Mesothelial cell of epicardium (in vitro differentiated cells): Measurements from ENCODE around the gene LMBRD2. TPM values are rescaled to one million over a fixed set of nuclear protein-coding genes. Genes with fewer than 3 reads are reported as not detected.

Experiments
- DNase-seq, 2 experiments: peaks; one replicate each; pipeline ENCODE4 v3.0.0; 2021; ENCODE audit warnings: low spot score in 2 of 2; ENCODE audit not compliant: unreplicated experiment in 2 of 2
- H3K27ac Mint-ChIP-seq: 2 replicates; pipeline ENCODE4 v1.8.0; 2021; ENCODE audit warnings: mixed read lengths
- H3K27me3 Mint-ChIP-seq: 2 replicates; pipeline ENCODE4 v1.8.0; 2021; ENCODE audit warnings: low read depth, mixed read lengths
- H3K36me3 Mint-ChIP-seq: 2 replicates; pipeline ENCODE4 v1.8.0; 2021; ENCODE audit warnings: mixed read lengths
- H3K4me1 Mint-ChIP-seq: 2 replicates; pipeline ENCODE4 v1.8.0; 2021; ENCODE audit warnings: mixed read lengths
- H3K4me3 Mint-ChIP-seq: 2 replicates; pipeline ENCODE4 v1.8.0; 2021; ENCODE audit warnings: mild to moderate bottlenecking, moderate library complexity, mixed read lengths
- H3K9me3 Mint-ChIP-seq: 2 replicates; pipeline ENCODE4 v1.8.0; 2021; ENCODE audit warnings: mixed read lengths
- CTCF ChIP-seq: fragments of 200-600 bp; sonication (generic); IDR thresholded peaks from one replicate; pipeline ENCODE4 v1.5.0; 2021; ENCODE audit warnings: antibody characterized with exemption; ENCODE audit not compliant: unreplicated experiment
- total RNA-seq: library from RNA; stranded (reverse); gene quantifications from 3 replicates; pipeline ENCODE4 v1.2.1, GENCODE V29; 2021

Gene LMBRD2
- total RNA-seq, 1 donor from 2014 or later = 7.9 TPM

- no peak for TF ChIP-seq CTCF
- Mint-ChIP-seq H3K27ac (no peak overlapping the region), H3K4me1 (no peaks in the 10 kb centered on the region), H3K9me3 (peaks cover 15% of the 10 kb centered on the region), H3K27me3 (peaks cover 2% of the 10 kb centered on the region), H3K36me3 (peaks cover 1% of the 10 kb centered on the region), H3K4me3 (no peak overlapping the region)
- no peak for DNase-seq
Observed at GRCh38 chr5:36096486-36096885, 55.2 kb downstream of the LMBRD2 start.

DNA sequence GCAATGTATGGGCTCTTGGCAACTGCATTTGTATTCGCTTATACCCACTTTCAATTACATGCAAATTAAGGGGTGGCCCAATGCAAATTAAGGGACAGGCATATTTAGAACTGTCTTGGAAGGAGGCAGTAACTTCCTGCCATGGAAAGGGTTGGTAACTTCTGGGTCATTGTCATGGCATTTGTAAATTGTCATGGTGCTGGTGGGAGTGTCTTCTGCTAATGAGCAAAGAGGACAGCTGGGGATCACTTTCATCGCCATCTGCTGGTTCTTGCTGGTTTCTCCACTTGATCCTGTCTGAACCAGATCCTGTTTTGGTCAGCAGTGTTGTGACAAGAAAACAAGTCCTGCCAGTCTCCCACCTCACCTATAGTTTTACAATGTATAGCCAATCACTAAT, 61.7 kb downstream of the LMBRD2 start:
- no peak for TF ChIP-seq CTCF
- Mint-ChIP-seq H3K9me3 (peaks cover 23% of the 10 kb centered on the region), H3K27me3 (peaks cover 1% of the 10 kb centered on the region), H3K4me1 (no peaks in the 10 kb centered on the region), H3K4me3 (no peak overlapping the region), H3K27ac (no peak overlapping the region), H3K36me3 (no peaks in the 10 kb centered on the region)
- no peak for DNase-seq

- Mint-ChIP-seq H3K27ac (no peak overlapping the region), H3K4me3 (peak overlapping the region; percentile 17)
Observed at GRCh38 chr5:36079200-36079781, 72.4 kb downstream of the LMBRD2 start.

DNA sequence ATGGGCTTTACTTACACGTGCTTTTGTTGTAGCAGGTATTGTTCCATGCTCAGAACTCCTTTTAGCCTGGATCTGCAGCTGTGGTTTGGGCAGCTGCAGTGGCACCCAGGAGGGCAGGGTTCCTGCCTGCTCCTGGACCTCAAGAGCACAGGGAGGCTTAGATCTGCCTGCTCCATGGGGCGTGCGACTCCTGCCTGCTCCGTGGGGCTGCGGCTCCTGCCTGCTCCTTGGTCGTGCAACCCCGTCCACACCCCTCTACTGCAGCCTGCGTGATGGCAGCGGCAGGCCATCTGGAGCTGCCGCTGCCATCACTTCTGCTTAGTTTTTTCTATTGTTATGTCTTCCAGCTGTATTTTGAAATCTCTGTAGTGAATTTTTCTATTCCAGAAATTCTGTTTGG, 73.3 kb downstream of the LMBRD2 start:
- no peak overlapping the region for H3K4me3 Mint-ChIP-seq
- peaks cover 10% of the 10 kb centered on the region for H3K27me3 Mint-ChIP-seq
- no peak for DNase-seq
- no peaks in the 10 kb centered on the region for H3K36me3 Mint-ChIP-seq
- H3K9me3 Mint-ChIP-seq = no peaks in the 10 kb centered on the region
- H3K27ac Mint-ChIP-seq = no peak overlapping the region
- H3K4me1 Mint-ChIP-seq = no peaks in the 10 kb centered on the region
- no peak for TF ChIP-seq CTCF

More at GRCh38 chr5:36079200-36079781, 72.4 kb downstream of the LMBRD2 start:
- no peaks in the 10 kb centered on the region for H3K4me1 Mint-ChIP-seq
- TF ChIP-seq CTCF = peak; percentile 72
- no peak for DNase-seq
- no peaks in the 10 kb centered on the region for H3K36me3 Mint-ChIP-seq
- H3K27me3 Mint-ChIP-seq = peaks cover 9% of the 10 kb centered on the region
- peaks cover 8% of the 10 kb centered on the region for H3K9me3 Mint-ChIP-seq

- no peaks in the 10 kb centered on the region for H3K9me3 Mint-ChIP-seq
- no peak for TF ChIP-seq CTCF
- no peaks in the 10 kb centered on the region for H3K4me1 Mint-ChIP-seq
- H3K4me3 Mint-ChIP-seq = no peak overlapping the region
- no peaks in the 10 kb centered on the region for H3K36me3 Mint-ChIP-seq
- H3K27me3 Mint-ChIP-seq = peaks cover 31% of the 10 kb centered on the region
- H3K27ac Mint-ChIP-seq = no peak overlapping the region
- DNase-seq = no peak
Observed at GRCh38 chr5:36073595-36074216, 78.0 kb downstream of the LMBRD2 start.
